Memory B cell (primary cell): ENCODE measurements around the gene TOP2B.

ENCODE experiments used
- ATAC-seq: fragments of 150-1000 bp; cut with Tn5 transposase; 2 replicates; pipeline ENCODE4 v1.10.0; 2021; ENCODE audit warnings: low read depth, mild to moderate bottlenecking, moderate library complexity
- DNase-seq, 2 donors: peaks; one replicate each; pipeline ENCODE4 v3.0.0; 2022; ENCODE audit warnings: low spot score in 2 of 2
- H3K27ac Mint-ChIP-seq: one replicate; pipeline ENCODE4 v1.8.0; 2022; ENCODE audit warnings: mild to moderate bottlenecking, moderate library complexity, mixed read lengths
- H3K27me3 Mint-ChIP-seq: one replicate; pipeline ENCODE4 v1.8.0; 2022; ENCODE audit warnings: mixed read lengths
- H3K36me3 Mint-ChIP-seq: one replicate; pipeline ENCODE4 v1.8.0; 2022; ENCODE audit warnings: mild to moderate bottlenecking, mixed read lengths
- H3K4me1 Mint-ChIP-seq: one replicate; pipeline ENCODE4 v1.8.0; 2022; ENCODE audit warnings: mixed read lengths
- H3K4me3 Mint-ChIP-seq: one replicate; pipeline ENCODE4 v1.8.0; 2022; ENCODE audit warnings: mild to moderate bottlenecking, moderate library complexity, mixed read lengths
- H3K9me3 Mint-ChIP-seq: one replicate; pipeline ENCODE4 v1.8.0; 2022; ENCODE audit warnings: mixed read lengths

TOP2B gene

GRCh38 chr3:25576831-25577454 lies 87.8 kb downstream of the TOP2B start:
- H3K27ac Mint-ChIP-seq: no peak overlapping the region

GRCh38 chr3:25576146-25576545 lies 88.6 kb downstream of the TOP2B start:
- no peak for ATAC-seq
- no peak overlapping the region for H3K27ac Mint-ChIP-seq
- no peaks in the 10 kb centered on the region for H3K36me3 Mint-ChIP-seq
- no peaks in the 10 kb centered on the region for H3K9me3 Mint-ChIP-seq
- no peaks in the 10 kb centered on the region for H3K4me1 Mint-ChIP-seq
- DNase-seq: no peak
- H3K27me3 Mint-ChIP-seq: peaks cover 9% of the 10 kb centered on the region
- no peak overlapping the region for H3K4me3 Mint-ChIP-seq

More at GRCh38 chr3:25576831-25577454, 87.8 kb downstream of the TOP2B start:
- Mint-ChIP-seq H3K36me3 (no peaks in the 10 kb centered on the region), H3K27me3 (peaks cover 9% of the 10 kb centered on the region), H3K9me3 (no peaks in the 10 kb centered on the region), H3K4me1 (no peaks in the 10 kb centered on the region), H3K4me3 (no peak overlapping the region)
- DNase-seq (no peak), ATAC-seq (no peak)

- Mint-ChIP-seq H3K4me3 (no peak overlapping the region), H3K4me1 (no peaks in the 10 kb centered on the region), H3K27ac (no peak overlapping the region), H3K9me3 (no peaks in the 10 kb centered on the region), H3K27me3 (peaks cover 9% of the 10 kb centered on the region), H3K36me3 (no peaks in the 10 kb centered on the region)
- ATAC-seq (no peak), DNase-seq (no peak)
These were observed 89.7 kb downstream of the TOP2B start for GRCh38 chr3:25575001-25575400.

- no peak for ATAC-seq
- no peaks in the 10 kb centered on the region for H3K4me1 Mint-ChIP-seq
- H3K27me3 Mint-ChIP-seq: peaks cover 6% of the 10 kb centered on the region
- no peaks in the 10 kb centered on the region for H3K36me3 Mint-ChIP-seq
- H3K27ac Mint-ChIP-seq: no peak overlapping the region
- H3K4me3 Mint-ChIP-seq: no peak overlapping the region
- H3K9me3 Mint-ChIP-seq: no peaks in the 10 kb centered on the region
- DNase-seq: no peak
These were observed 90.4 kb downstream of the TOP2B start for GRCh38 chr3:25574172-25574765.

- DNase-seq: no peak
- H3K36me3 Mint-ChIP-seq: no peaks in the 10 kb centered on the region
- no peak for ATAC-seq
- no peak overlapping the region for H3K27ac Mint-ChIP-seq
- no peaks in the 10 kb centered on the region for H3K9me3 Mint-ChIP-seq
- H3K4me1 Mint-ChIP-seq: no peaks in the 10 kb centered on the region
- H3K4me3 Mint-ChIP-seq: no peak overlapping the region
- H3K27me3 Mint-ChIP-seq: peaks cover 6% of the 10 kb centered on the region
These were observed 91.1 kb downstream of the TOP2B start for GRCh38 chr3:25573386-25574171.

GRCh38 chr3:25572919-25573385 lies 91.8 kb downstream of the TOP2B start:
- Mint-ChIP-seq H3K4me3 (no peak overlapping the region), H3K27ac (no peak overlapping the region), H3K4me1 (no peaks in the 10 kb centered on the region), H3K27me3 (peaks cover 7% of the 10 kb centered on the region), H3K9me3 (no peaks in the 10 kb centered on the region), H3K36me3 (no peaks in the 10 kb centered on the region)
- no peak for ATAC-seq
- no peak for DNase-seq

GRCh38 chr3:25572336-25572735 lies 92.4 kb downstream of the TOP2B start:
- Mint-ChIP-seq H3K36me3 (no peaks in the 10 kb centered on the region), H3K4me3 (no peak overlapping the region), H3K27me3 (peaks cover 7% of the 10 kb centered on the region), H3K4me1 (no peaks in the 10 kb centered on the region), H3K27ac (no peak overlapping the region), H3K9me3 (no peaks in the 10 kb centered on the region)
- DNase-seq (no peak), ATAC-seq (no peak)

- Mint-ChIP-seq H3K9me3 (no peaks in the 10 kb centered on the region), H3K36me3 (no peaks in the 10 kb centered on the region), H3K4me3 (no peak overlapping the region), H3K27me3 (peaks cover 1% of the 10 kb centered on the region), H3K27ac (no peak overlapping the region), H3K4me1 (no peaks in the 10 kb centered on the region)
- no peak for ATAC-seq
- DNase-seq: no peak
These were observed 93.4 kb downstream of the TOP2B start for GRCh38 chr3:25571285-25571684.

GRCh38 chr3:25568525-25569078 lies 96.1 kb downstream of the TOP2B start:
- Mint-ChIP-seq H3K36me3 (no peaks in the 10 kb centered on the region), H3K9me3 (no peaks in the 10 kb centered on the region), H3K4me1 (no peaks in the 10 kb centered on the region), H3K4me3 (no peak overlapping the region), H3K27me3 (peaks cover 4% of the 10 kb centered on the region), H3K27ac (no peak overlapping the region)
- no peak for DNase-seq
- no peak for ATAC-seq

- ATAC-seq: no peak
- Mint-ChIP-seq H3K4me1 (no peaks in the 10 kb centered on the region), H3K27ac (no peak overlapping the region), H3K36me3 (no peaks in the 10 kb centered on the region), H3K27me3 (peaks cover 4% of the 10 kb centered on the region), H3K9me3 (no peaks in the 10 kb centered on the region), H3K4me3 (no peak overlapping the region)
- no peak for DNase-seq
These were observed 96.7 kb downstream of the TOP2B start for GRCh38 chr3:25567806-25568524.

- Mint-ChIP-seq H3K36me3 (no peaks in the 10 kb centered on the region), H3K9me3 (no peaks in the 10 kb centered on the region), H3K27me3 (peaks cover 4% of the 10 kb centered on the region), H3K27ac (no peak overlapping the region), H3K4me1 (no peaks in the 10 kb centered on the region), H3K4me3 (no peak overlapping the region)
- ATAC-seq (no peak), DNase-seq (no peak)
These were observed 97.3 kb downstream of the TOP2B start for GRCh38 chr3:25567388-25567787.

GRCh38 chr3:25566358-25566920 lies 98.3 kb downstream of the TOP2B start:
- no peaks in the 10 kb centered on the region for H3K36me3 Mint-ChIP-seq
- H3K9me3 Mint-ChIP-seq: no peaks in the 10 kb centered on the region
- ATAC-seq (no peak), DNase-seq (no peak)
- no peak overlapping the region for H3K4me3 Mint-ChIP-seq
- H3K4me1 Mint-ChIP-seq: no peaks in the 10 kb centered on the region
- H3K27ac Mint-ChIP-seq: no peak overlapping the region
- peaks cover 4% of the 10 kb centered on the region for H3K27me3 Mint-ChIP-seq

GRCh38 chr3:25565807-25566206 lies 98.9 kb downstream of the TOP2B start:
- Mint-ChIP-seq H3K27ac (no peak overlapping the region), H3K9me3 (no peaks in the 10 kb centered on the region), H3K36me3 (no peaks in the 10 kb centered on the region)

More at GRCh38 chr3:25565807-25566206, 98.9 kb downstream of the TOP2B start:
- Mint-ChIP-seq H3K4me1 (no peaks in the 10 kb centered on the region), H3K4me3 (no peak overlapping the region), H3K27me3 (peaks cover 4% of the 10 kb centered on the region)
- ATAC-seq (no peak), DNase-seq (no peak)
